SU-DHL-6 (cell line): ENCODE measurements around the gene EIF4A2.

Experiments
- EZH2phosphoT487 ChIP-seq: fragments of 200-600 bp; sonication (generic), shearing (Covaris generic); conservative IDR thresholded peaks from 2 replicates; pipeline ENCODE4 v1.6.1; 2018; ENCODE audit warnings: mild to moderate bottlenecking, antibody characterized with exemption, low read length, moderate library complexity, mixed read lengths
- TF ChIP-seq, protein P1 (sequence below): fragments of 200-600 bp; sonication (generic); IDR thresholded peaks from one replicate; pipeline ENCODE4 v1.5.1; 2017; ENCODE audit warnings: antibody characterized with exemption, mild to moderate bottlenecking, low read length, moderate library complexity; ENCODE audit not compliant: insufficient read depth, poor library complexity, severe bottlenecking

DNA sequence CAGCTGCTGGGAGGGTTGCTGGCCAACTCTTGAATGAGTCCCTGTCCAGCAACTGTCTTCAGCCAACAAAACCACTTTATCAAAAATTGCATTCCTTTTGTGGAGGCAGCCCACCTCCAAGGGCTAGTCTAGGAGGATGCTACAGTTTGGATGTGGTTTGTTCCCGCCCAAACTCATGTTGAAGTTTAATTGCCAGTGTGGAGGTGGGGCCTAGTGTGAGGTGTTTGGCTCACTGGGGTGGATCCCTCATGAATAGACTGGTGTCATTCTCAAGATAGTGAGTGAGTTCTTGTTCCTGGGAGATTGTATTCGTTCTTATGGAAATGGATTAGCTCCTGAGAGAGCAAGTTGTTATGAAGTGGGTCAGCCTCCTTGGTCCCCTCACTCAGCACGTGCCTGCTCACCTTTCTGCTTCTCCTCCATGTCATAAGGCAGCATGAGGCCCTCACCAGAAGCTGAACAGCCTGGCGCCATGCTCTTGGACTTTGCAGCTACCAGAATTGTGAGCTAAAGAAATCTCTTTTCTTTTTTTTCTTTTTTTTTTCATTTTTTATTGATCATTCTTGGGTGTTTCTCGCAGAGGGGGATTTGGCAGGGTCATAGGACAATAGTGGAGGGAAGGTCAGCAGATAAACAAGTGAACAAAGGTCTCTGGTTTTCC lies 27.1 kb downstream of the EIF4A2 start:
- TF ChIP-seq, protein P1, sequence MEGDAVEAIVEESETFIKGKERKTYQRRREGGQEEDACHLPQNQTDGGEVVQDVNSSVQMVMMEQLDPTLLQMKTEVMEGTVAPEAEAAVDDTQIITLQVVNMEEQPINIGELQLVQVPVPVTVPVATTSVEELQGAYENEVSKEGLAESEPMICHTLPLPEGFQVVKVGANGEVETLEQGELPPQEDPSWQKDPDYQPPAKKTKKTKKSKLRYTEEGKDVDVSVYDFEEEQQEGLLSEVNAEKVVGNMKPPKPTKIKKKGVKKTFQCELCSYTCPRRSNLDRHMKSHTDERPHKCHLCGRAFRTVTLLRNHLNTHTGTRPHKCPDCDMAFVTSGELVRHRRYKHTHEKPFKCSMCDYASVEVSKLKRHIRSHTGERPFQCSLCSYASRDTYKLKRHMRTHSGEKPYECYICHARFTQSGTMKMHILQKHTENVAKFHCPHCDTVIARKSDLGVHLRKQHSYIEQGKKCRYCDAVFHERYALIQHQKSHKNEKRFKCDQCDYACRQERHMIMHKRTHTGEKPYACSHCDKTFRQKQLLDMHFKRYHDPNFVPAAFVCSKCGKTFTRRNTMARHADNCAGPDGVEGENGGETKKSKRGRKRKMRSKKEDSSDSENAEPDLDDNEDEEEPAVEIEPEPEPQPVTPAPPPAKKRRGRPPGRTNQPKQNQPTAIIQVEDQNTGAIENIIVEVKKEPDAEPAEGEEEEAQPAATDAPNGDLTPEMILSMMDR, result no peak
- TF ChIP-seq EZH2phosphoT487, result no peak
